Stimulated activated CD8-positive, alpha-beta memory T cell treated with anti-CD3 and anti-CD28 coated beads, Interleukin-15, amount 100 ng/mL, for 1 hour (primary cell): ENCODE results near the gene CYP20A1.
A peak's percentile ranks its signal among the peaks of the same experiment; 100 is the strongest.
"Not testable (repeated sequence)": the region's sequence is repeated elsewhere in the genome, so short reads cannot be mapped to it uniquely, and the experiment has no call there.

Experiments
- DNase-seq: peaks from one replicate; pipeline ENCODE4 v3.0.0-alpha.2; 2020; ENCODE audit warnings: low read depth

Gene CYP20A1

DNA sequence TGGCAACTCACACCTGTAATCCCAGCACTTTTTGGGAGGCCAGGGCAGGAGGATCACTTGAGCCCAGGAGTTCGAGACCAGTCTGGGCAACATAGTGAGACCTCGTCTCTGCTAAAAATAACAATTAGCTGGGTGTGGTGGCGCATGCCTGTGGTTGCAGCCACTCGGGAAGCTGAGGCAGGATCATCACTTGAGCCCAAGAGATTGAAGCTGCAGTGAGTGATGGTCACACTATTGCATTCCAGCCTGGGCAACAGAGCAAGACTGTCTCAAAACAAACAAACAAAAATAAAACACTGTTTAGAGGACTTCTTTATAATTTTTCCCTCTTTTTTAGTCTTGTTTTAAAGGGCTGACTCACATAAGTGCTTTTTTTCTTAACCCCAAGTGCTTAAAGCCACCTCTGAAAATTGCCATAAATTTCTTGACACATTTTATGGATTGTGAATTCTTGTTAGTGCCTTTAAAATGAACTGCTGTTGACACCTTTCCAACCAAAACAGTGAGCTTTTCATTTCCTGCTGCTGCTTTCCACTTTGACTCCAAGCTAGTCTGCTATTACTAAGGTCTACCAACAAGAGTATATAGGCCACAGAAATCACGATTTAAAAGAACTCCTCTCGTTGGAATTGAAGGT lies 41.7 kb downstream of the CYP20A1 start:
- no peak for DNase-seq

DNA sequence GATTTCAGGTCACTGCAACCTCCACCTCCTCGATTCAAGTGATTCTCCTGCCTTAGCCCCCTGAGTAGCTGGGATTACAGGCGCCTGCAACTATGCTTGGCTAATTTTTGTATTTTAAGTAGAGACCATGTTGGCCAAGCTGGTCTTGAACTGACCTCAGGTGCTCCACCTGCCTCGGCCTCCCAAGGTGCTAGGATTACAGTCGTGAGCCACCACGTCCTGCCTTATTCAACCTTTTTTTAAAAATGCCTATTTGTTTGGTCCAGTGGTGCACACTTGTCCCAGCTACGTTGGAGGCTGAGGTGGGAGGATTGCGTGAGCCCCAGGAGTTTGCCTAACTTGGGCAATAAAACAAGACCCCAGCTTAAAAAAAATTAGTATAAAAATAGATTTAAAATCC lies 43.3 kb downstream of the CYP20A1 start:
- no peak for DNase-seq

DNA sequence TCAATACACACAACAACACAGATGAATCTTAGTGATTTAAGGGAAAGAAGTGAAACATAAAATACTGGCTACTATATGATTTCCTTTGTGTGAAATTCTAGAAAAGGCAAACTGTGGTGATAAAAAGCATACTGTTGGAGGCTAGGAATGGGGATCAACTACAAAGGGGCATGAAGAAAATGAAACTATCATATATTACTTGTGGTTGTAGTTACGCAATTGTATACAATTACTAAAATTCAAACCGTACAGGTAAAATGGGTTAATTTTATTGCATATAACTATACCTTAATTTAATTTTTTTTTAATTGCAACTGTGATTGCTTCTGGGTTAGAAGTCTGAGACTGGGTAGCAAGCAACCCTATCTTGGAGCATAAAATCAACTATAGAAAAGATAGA lies 47.7 kb downstream of the CYP20A1 start:
- DNase-seq, result no peak

DNA sequence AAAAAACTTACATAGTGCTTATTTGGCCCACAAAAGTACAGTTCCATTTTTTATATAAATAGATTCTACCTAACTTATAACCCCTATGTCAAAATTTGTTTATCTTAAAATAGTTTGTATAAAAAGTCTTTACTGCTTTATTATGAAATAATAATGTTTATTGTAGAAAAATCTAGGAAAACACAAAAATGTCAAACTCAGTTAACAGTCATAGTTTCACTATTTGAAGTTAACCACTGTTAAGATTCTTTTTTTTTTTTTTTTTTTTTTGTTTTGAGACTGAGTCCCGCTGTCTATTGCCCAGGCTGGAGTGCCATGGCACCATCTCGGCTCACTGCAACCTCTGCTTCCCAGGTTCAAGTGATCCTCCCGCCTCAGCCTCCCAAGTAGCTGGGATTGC lies 62.8 kb downstream of the CYP20A1 start:
- no peak for DNase-seq

DNA sequence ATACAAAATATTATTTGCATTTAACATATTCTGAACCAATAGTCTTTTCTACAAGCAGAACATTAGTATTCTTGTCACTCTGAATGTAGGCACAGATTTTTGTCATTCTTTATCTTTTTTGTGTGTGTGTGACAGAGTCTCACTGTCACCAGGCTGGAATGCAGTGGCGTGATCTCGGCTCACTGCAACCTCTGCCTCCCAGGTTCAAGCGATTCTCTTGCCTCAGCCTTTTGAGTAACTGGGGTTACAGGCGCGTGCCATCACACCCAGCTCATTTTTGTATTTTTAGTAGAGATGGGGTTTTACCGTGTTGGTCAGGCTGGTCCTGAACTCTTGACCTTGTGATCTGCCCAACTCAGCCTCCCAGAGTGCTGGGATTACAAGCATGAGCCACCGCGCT lies 63.8 kb downstream of the CYP20A1 start:
- DNase-seq, result not testable (repeated sequence)

DNA sequence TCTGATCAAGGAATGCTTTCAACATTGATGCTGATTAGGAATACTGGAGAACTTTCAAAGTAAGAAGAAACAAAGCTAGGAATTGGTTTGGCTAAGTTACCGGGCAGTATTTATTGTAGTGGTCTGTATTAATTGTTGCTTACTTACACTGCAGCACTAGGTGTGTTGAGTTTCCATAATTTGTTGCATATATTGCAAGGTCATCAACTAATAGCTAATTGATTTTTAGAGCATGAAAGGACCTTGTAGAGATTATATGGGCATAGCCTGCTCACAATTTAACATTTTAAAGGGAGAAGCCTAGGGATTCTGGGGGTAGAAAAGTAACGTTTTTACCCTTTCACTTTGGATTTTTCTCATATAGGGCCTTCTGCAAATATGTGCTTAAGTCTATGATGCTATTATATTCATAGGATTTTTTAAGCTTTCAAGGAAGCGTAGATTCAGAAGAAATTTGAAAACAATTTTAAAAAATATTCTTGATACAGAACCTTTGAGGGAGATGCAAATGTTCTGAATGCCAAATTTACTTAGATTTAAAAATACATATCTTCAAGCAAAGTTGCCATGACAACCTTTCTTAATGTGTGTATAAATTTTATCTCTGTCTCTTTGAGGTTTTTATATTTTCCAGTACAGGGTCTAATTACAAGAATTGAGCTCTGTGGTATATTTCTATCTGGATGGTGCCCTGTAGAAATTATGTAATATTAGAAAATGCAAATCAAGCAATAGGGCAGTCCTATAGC lies 72.0 kb downstream of the CYP20A1 start:
- DNase-seq, result no peak

DNA sequence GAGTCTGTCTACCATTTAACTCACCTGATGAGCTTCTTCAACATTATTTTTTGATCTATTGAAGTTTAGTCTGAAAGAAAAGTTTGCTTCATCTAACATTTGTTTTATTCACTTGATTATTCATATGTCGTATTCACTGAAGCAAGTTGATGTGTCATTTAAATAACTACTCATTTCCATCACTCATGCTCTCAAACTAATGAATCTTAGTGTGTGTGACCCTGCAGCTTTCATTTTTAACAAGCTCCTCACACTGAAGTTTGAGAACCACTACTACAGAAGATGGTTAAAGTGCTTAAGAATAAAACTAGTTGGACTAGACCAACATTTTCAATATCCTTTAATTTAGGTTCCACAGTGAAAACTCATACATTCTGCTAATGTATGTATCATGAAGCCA lies 87.5 kb downstream of the CYP20A1 start:
- no peak for DNase-seq

DNA sequence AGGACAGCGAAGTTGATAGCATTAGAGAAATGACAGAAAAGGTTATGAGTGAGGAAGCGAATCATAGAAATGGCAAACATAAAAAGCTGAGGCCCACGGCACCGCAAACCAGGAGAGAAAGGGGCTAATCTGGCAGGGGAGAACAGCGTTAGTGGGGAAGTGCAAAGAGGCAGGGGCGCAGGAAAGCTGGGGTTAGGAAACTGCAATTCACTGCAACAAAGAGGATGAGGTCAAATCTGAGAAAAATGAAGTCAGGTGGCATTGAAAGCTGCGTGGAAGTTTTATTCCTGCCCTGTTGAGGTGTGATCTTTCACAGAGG lies 88.7 kb downstream of the CYP20A1 start:
- DNase-seq, result no peak

DNA sequence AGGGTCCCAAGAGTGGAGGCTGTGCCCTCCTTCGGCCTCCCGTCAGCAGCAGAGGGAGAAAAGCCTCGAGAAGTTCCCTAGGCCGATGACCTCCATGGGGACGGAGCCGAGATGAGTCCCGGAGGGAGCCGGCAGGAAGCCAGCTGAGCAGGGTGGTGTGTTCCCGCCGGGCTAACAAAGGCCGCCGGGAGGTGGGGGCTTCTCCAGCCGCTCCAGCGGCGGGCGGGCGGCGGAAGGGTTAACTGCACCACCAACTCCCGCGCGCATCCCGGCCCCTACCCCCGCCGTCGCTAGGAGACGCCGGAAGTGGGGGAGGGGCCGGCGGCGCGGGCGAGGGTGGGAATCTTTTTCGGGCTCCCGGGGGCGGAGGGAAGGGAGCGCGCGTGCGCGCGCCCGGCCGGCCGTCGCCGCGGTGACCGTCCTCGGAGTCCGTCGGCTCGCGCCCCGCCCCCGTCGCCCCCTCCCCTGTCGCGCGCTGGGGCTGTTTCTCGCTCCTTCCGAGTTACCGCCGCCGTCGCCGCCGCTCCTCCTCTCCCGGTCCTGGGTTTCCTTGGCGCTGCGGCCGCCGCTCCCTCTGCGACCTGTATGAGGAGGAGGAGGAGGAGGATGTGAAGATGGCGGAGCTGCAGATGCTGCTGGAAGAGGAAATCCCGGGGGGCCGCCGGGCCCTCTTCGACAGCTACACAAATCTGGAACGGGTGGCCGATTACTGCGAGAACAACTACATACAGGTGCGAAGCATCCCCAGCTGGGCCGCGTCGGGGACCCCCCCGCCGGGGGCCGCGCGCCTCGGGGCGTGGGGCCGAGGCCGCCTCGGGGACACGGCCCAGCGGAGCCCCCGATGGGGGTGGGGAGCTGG lies 89.3 kb downstream of the CYP20A1 start, which contains the start of gene ABI2:
ABI2 (plus strand) TSS at position 494 of the 859 bp plus-strand sequence; CDS start at position 615, 121 bp downstream.
- DNase-seq, result peak; percentile 17

DNA sequence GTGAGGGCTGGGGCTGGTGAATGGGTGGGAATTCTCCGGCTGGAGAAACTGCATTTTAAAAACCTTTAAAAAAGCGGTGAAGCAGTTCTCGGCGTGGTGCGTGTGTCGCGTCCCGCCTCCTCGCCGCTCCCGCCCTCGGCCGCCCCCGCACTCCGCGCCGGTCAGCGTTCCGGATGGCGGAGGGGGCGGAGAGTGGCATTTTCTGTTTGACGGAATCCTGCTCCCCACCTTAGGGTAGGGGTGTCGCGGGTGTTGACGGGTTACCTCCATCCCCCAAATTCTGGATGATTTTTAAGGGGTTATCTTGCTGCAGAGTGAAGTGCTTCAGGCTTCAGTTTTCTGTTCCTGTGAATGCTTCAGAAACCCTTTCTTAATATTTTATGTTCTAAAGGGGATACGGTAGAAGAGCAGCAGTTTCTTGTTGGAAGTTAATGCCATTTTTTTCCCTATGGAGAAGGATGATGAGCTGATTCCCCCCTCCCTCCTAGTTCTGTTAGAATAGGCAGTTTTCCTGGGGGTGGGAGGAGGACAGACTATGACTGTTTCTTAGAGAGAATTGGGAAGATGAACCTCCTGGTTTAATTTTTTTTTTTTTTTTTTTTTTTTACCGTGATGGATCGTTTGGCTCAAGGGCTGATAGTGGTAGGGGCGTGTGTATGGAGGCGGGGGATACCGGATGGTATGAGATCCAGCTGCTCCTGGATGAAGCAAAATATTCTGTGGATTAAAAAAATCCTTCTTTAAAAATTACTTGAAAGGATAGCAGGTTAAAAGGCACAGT lies 90.1 kb downstream of the CYP20A1 start:
- DNase-seq, result no peak

DNA sequence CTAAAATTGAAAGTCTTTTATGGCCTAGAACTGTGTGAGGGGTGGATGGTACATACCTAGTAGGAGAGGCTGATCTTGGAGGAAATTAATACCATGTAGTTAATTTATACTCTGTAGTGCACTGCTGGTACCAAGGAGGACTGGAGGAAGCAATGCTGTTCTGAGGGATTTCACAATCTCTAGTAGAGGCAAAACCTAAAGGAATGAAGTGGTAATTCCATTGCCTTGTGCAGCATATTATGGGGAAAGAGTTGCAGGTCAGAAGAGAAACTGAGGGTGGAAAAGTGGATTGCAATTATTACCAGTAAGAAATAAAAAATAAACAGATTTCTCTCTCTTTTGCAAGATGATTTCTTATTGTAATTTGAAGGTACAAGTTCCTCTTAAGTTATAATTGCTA lies 91.6 kb downstream of the CYP20A1 start:
- no peak for DNase-seq

DNA sequence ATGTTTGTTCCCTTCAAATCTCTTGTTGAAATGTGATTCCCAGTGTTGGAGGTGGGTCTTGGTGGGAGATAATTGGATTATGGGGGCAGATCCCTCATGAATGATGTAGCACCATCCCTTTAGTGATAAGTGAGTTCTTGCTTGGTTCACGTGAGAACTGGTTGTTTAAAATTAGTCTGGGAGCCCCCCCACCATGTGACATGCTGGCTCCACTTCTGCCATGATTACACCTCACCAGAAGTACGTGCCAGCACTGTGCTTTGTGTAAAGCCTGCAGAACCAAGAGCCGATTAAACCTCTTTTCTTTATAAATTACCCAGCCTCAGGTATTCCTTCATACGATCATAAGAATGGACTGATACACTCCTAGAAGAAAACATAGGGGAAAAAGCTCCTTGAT lies 99.5 kb downstream of the CYP20A1 start:
- DNase-seq, result no peak

DNA sequence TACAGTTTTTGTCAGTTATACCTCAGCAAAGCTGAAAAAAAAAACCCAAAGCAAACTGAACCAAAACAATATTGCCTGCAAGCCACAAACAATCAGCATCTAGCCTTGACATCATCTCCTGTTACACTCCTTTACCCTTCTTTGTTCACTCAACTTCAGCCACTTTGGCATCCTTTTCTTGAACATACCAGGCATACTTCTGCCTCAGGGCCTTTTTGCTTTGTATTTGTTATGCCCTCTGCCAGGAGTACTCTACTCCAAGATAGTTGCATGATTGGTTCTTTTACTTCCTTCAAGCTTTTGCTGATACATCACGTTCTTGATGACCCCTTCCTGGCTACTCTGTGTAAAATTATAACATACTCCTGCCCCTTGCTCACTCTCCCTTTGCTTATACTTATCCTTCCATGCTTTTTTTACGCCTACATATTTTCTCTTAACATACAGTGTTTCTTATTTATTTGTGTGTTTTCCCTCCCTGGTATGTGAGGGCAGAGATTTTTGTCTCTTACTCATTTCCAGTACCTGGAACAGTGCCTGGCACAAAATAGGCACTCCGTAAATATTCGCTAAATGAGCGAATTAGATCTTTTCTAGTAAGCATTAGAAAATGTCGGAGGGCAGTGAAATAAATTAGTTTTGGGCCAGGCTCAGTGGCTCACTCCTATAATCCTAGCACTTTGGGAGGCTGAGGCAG lies 102.1 kb downstream of the CYP20A1 start:
- DNase-seq, result no peak

DNA sequence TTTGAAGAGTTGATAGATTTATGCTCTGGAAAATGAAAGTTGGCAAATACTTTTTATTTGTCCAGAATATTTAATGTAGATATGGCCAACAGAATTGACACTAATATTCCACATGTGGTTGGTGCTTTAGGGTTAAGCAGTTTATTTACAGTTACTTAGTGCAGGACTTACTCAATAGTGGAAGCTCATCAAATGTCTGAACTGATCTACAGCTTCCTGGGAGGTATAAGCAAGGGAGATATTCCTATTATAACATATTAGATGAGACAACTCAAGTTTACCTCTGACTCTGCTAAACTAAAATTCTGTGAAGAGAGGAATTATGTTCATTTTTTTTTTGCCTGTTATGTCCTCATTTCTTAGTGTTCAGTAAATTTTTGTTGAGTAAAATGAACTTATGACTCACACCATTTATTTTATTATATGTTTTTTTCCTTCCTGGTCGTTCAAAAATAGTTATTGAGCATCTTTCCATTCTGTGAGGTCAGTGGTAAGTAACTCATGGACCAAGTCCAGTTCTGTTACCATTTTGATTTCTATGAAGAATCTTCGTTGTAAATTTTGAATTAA lies 103.0 kb downstream of the CYP20A1 start:
- DNase-seq, result no peak

DNA sequence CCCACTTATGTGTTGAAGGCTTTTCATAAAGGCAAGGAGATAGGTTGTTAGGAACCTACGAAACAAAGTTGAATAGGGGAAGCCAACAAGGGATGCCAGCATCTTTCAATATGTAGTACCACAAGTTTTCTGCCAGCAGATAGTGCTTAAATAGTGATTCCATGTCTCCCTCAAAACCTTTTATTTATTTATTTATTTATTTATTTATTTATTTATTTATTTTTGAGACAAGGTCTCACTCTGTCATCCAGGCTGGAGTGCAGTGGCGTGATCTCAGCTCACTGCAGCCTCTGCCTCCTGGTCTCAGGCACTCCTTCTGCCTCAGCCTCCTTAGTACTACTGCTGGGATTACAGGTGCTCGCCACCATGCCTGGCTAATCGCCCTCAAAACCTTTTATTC lies 103.6 kb downstream of the CYP20A1 start:
- DNase-seq, result not testable (repeated sequence)

DNA sequence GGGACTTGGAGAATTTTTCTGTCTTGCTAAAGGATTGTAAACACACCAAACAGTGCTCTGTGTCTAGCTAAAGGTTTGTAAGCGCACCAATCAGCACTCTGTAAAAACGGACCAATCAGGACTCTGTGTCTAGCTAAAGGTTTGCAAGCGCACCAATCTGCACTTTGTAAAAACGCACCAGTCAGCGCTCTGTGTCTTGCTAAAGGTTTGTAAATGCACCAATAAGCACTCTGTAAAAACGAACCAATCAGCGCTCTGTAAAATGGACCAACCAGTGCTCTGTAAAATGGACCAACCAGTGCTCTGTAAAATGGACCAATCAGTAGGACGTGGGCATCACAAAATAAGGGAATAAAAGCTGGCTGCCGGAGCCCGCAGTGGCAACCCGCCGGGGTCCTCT lies 105.8 kb downstream of the CYP20A1 start:
- DNase-seq, result no peak

DNA sequence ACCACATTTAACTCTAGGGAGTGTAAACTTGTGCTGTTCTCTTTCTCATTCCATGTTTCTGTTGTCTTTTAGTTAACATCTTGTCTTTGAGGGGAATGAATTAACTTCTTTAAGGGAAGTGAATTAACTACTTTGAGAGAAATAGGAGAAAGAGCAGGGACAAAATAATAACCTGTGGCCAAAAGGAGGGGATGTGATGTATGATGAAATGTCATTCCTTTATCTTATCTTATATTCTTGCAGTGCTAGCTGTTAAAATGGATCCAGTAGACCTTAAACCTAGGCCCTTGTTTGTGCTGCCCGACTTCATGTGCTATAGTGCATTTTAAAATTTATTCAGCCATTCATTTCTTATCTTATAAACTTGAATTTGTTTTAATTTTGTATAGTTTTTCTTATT lies 107.8 kb downstream of the CYP20A1 start:
- no peak for DNase-seq

DNA sequence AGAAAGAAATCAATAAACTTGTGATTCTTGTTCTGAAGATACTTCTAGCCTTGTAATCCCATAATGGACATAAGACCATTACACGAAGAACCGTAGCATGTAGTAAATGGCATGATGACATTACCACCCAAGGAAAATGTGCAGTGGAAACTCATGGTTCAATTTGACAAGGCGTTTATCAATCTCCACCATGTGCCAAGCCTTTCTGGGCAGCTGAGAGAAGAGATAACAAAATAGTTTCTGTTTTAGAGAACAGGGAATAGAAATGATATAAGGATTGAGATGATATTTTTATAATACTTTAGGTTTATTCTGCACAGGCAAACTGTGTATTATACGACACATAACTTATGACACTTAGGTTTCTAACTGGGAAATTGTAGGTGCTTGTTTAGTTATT lies 108.6 kb downstream of the CYP20A1 start:
- no peak for DNase-seq

DNA sequence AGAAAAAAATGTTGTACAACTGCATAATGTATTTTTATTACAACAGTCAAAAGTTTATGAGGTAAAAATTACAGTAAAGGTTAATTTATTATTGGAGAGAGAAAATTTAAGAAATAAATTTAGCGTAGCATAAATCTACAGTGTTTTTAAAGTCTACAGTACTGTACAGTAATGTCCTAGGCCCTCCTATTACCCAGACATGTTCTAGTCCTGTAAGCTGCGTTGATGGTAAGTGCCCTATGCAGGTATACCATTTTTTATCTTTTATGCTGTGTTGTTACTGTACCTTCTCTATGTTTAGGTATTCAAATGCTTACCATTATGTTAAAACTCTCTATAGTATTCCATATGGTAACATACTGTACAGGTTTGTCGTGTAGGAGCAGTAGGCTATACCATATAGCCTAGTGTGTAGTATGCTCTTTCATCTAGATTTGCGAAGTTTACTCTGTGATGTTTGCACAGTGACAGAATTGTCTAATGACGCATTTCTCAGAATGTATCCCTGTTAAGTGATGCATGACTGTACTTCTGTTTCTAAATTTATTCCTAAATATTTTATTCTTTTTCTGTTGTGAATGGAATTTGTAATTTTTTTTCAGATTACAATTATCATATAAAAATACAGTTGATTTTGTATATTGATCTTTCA lies 113.9 kb downstream of the CYP20A1 start:
- DNase-seq, result no peak

DNA sequence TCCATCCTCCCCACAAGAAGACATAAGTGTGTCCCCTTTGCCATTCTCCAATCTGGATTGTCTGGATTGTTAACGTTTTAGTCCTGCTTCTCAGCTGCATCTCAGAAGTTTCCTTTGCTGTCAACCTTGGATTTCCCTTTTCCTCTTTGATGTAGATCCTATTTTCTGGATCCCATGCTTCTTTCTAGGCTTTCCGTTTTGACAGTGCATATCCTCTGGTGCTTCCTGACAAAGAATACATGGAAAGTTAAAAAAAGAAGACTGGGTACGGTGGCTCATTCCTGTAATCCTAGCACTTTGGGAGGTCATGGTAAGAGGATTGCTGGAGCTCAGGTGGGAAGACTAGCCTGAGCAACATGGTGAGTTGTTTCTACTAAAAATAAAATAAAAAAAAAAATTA lies 116.1 kb downstream of the CYP20A1 start:
- no peak for DNase-seq
